Spleen (tissue), 7 donors: ENCODE measurements around the gene CLDN2.

Source experiments
- CTCF ChIP-seq, 11 experiments: fragments of 200-600 bp in 7 of 11; fragments of 450-650 bp in 4 of 11; sonication (generic) in 4 of 11; IDR thresholded peaks in 8 of 11; conservative IDR thresholded peaks in 3 of 11; 1 replicate in 7 of 11; 2 replicates in 4 of 11; pipeline versions ENCODE4 v1.4.0 to v1.8.0; 2016 to 2021; ENCODE audit warnings: antibody characterized with exemption in 11 of 11, inconsistent platforms in 4 of 11, mild to moderate bottlenecking in 1 of 11
- POLR2A ChIP-seq, 3 donors: fragments of 450-650 bp; IDR thresholded peaks; one replicate each; pipeline ENCODE4 v1.5.1; 2017; ENCODE audit warnings: antibody characterized with exemption in 3 of 3, mild to moderate bottlenecking in 1 of 3
- POLR2AphosphoS5 ChIP-seq, 3 donors: sonication (generic); formaldehyde crosslinking; IDR thresholded peaks; one replicate each; pipeline ENCODE4 v1.5.1; 2017; ENCODE audit warnings: antibody characterized with exemption in 3 of 3
- donor health status: DM: no; HTN: no; CAD: no; lungs with moderate emphysema.
- donor health status: DM: no; HTN: no; CAD: no.
- donor health status: DM: no; HTN: no; CAD: no.

DNA sequence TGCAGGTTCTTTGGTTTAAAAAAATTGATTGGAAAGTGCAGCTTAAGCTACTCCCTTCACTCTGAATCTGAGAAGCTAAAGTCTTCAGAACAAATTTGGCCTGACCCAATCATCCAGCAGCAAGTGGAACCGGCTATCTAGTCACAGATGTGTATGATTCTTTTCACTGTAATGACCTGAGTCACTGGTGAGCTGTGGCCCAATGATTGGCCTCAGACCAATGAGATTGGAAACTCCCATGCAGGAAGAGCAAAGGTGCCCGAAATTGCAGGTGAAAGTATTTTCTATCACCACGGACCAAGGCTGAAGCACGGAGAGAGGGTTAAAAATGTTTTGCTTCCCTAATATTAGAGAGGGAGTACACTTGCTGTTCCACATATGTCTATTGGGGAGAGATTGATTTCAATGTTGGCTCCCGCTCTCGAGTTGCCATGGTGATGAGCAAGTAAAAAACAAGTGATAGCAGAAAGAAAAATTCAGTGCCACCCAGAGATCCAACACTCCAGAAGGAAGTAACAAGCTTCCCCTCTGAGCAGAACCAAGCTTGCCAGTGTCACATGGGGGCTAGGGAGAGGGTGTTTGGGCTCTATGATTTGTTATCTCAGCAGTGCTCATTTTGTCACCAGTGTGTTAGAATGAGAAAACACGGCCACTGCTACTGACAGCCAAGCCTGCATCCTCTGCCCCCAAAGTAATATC, 28.3 kb upstream of the CLDN2 start:
- TF ChIP-seq CTCF (IDR thresholded peaks at IDR 0.05 in 8 of 11, conservative IDR thresholded peaks at IDR 0.05 in 3 of 11) = no peak
- no peak for TF ChIP-seq POLR2A (IDR thresholded peaks at IDR 0.05)
- no peak for TF ChIP-seq POLR2AphosphoS5 (IDR thresholded peaks at IDR 0.05)
